ENCODE data around the gene TNRC18.
"Not testable (repeated sequence)": the region's sequence is repeated elsewhere in the genome, so short reads cannot be mapped to it uniquely, and the experiment has no call there.

The TNRC18 gene

GRCh38 chr7:5313076-5313885 lies 110.4 kb downstream of the TNRC18 start:
- not testable (repeated sequence) for FAIRE-seq

- not testable (repeated sequence) for FAIRE-seq
These were observed 111.2 kb downstream of the TNRC18 start for GRCh38 chr7:5312276-5313070.

GRCh38 chr7:5310822-5311405 lies 112.7 kb downstream of the TNRC18 start:
- no peak for FAIRE-seq

- FAIRE-seq, result no peak
These were observed 114.5 kb downstream of the TNRC18 start for GRCh38 chr7:5309146-5309545.

GRCh38 chr7:5307221-5308142 lies 116.2 kb downstream of the TNRC18 start:
- FAIRE-seq, result not testable (repeated sequence)

- not testable (repeated sequence) for FAIRE-seq
These were observed 118.6 kb downstream of the TNRC18 start for GRCh38 chr7:5305050-5305449.

- no peak for FAIRE-seq
These were observed 119.8 kb downstream of the TNRC18 start for GRCh38 chr7:5303591-5304505.

GRCh38 chr7:5303061-5303460 lies 120.6 kb downstream of the TNRC18 start:
- no peak for FAIRE-seq

GRCh38 chr7:5302577-5302976 lies 121.1 kb downstream of the TNRC18 start:
- no peak for FAIRE-seq

- no peak for FAIRE-seq
These were observed 123.3 kb downstream of the TNRC18 start for GRCh38 chr7:5300366-5300765.

- FAIRE-seq, result no peak
These were observed 126.9 kb downstream of the TNRC18 start for GRCh38 chr7:5296611-5297226.

- no peak for FAIRE-seq
These were observed 127.5 kb downstream of the TNRC18 start for GRCh38 chr7:5296015-5296610.

GRCh38 chr7:5295039-5296014 lies 128.3 kb downstream of the TNRC18 start:
- FAIRE-seq, result no peak

- no peak for FAIRE-seq
These were observed 129.3 kb downstream of the TNRC18 start for GRCh38 chr7:5294169-5294987.

- not testable (repeated sequence) for FAIRE-seq
These were observed 131.8 kb downstream of the TNRC18 start for GRCh38 chr7:5291711-5292335.

- no peak for FAIRE-seq
These were observed 132.3 kb downstream of the TNRC18 start for GRCh38 chr7:5291301-5291700.

- FAIRE-seq, result no peak
These were observed 134.3 kb downstream of the TNRC18 start for GRCh38 chr7:5289355-5289754.

GRCh38 chr7:5288560-5288959 lies 135.1 kb downstream of the TNRC18 start:
- FAIRE-seq, result not testable (repeated sequence)
